GM13977 (cell line): ENCODE measurements around the gene TXLNA.

Source experiments
- DNase-seq: peaks from one replicate; pipeline ENCODE4 v3.0.0; 2012; ENCODE audit warnings: low spot score
- CTCF ChIP-seq: IDR thresholded peaks from 2 replicates; pipeline ENCODE4 v1.5.1; 2012; ENCODE audit warnings: mild to moderate bottlenecking, control low read depth; ENCODE audit not compliant: insufficient read depth; ENCODE audit errors: extremely low read depth, missing control alignments
- in situ Hi-C: fragments of 300-500 bp; cut with MboI; formaldehyde crosslinking; loops from one replicate; pipeline ENCODE4 v1.12.0; 2022; ENCODE audit warnings: low sequenced_read_pairs, low pct_unique_long_range_greater_than_20kb, mixed read lengths, inconsistent platforms; ENCODE audit not compliant: unreplicated experiment

Gene TXLNA

GRCh38 chr1:32184650-32185049, 5.2 kb downstream of the TXLNA start:
- no peak for TF ChIP-seq CTCF
- no peak for DNase-seq
- in situ Hi-C loops = no loop called here

- TF ChIP-seq CTCF = no peak
- in situ Hi-C loops = no loop called here
- DNase-seq = no peak
Measured at GRCh38 chr1:32186077-32186476, 6.6 kb downstream of the TXLNA start.

GRCh38 chr1:32186491-32186890, 7.0 kb downstream of the TXLNA start:
- no peak for TF ChIP-seq CTCF
- DNase-seq = no peak
- in situ Hi-C loops = no loop called here

- in situ Hi-C loops = no loop called here
- no peak for TF ChIP-seq CTCF
- no peak for DNase-seq
Measured at GRCh38 chr1:32187850-32188249, 8.4 kb downstream of the TXLNA start.

- in situ Hi-C loops = no loop called here
- no peak for TF ChIP-seq CTCF
- DNase-seq = no peak
Measured at GRCh38 chr1:32192220-32192948, 12.9 kb downstream of the TXLNA start.

- no peak for TF ChIP-seq CTCF
Measured at GRCh38 chr1:32194984-32195383, 15.5 kb downstream of the TXLNA start.

More at GRCh38 chr1:32194984-32195383, 15.5 kb downstream of the TXLNA start:
- DNase-seq = no peak
- in situ Hi-C loops = no loop called here
